COR-L47 (cell line): ENCODE measurements around the gene CALHM6.

Source experiments
- DNase-seq: peaks from one replicate; lab custom pipeline; 2025; lab: John Stamatoyannopoulos, UW

Gene CALHM6

DNA sequence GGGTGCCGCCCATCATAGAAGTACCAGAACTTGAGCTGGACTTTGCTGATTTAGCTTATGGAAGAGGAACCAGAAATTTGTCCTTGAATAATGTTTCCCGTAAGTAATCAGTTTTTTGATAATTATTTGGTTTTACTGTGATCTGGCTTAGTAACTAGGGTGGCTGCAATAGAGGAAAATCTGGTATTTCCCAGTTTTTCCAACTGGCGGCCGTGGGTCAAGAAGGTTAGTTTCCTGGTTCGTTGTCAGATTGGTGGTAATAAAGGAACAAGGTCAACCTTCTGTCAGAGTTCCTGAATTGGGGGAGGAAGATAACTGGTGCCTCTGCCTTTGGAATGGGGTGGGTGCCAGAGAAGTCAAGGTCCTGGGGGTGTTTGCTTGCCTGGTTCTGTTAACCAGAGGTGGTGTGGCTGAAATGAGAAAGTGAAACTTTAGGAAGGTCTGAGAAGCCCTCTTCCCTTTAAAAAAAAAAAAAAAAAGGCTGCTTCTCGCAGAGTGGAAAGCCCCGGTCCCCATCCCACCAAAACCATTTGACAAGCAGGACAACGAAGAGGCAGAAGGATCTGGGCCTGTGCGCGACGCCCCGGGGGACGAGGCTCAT is at the start of gene CALHM6:
Gene CALHM6, plus strand, starts transcription at position 45 of the 601 bp plus-strand sequence. Its CDS starts 555 bp downstream, at position 600.
- no peak for DNase-seq

DNA sequence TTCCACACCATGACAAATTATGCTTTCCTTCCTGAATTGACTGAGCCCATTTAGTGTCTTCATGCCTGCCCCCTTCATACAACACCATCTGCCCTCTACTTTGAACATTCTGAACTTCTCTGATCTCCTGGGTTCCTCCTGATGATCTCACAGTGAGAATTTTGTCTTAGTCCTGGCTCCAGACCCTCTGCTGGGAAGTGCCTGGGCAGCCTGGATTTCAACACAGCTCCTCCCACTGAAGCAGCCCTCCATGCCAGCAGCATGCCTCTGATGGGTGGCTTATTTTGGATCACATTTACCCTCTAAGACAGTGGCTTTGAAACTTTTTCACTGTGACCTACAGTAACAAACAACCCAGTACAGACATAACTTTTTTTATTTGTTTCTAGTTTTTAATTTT is 48.9 kb upstream of the CALHM6 start:
- no peak for DNase-seq

DNA sequence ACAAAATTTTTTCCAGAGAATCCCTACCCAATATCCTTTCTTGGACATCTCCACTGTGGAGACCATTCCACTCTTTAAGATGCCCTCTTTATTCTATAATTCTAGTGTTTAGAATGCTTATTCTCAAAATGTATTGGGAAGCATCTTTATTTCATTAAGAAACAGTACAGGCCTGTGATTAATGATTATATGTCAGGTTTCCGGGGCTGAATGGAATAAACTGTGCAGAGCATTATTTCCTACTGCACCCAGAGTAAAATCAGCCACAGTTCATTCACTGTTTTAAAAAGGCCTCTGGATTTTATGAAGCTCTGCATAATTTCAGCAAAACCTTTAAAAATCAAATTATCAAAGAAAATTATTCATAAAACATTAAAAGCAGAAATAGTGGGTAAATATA is 47.8 kb upstream of the CALHM6 start:
- DNase-seq: no peak

DNA sequence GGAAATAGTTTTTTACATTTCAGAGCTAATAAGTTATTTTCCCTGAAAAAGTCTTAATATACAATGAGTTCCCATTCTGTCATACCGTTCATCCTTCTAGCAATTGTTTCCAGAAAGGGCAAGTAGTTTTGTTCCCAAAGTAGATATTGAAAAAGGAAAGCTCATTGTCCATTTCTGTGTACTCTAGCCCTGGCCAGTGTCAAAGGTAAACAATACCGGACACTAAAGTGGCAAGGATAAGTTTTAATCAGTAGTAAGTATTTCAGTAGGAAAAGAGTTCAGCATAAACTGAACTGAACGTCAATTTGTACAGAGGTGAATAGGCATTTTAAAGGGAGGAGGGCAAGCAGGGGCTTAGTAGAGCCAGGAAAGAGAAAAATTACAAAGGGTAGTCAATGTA is 43.5 kb upstream of the CALHM6 start:
- DNase-seq: no peak

DNA sequence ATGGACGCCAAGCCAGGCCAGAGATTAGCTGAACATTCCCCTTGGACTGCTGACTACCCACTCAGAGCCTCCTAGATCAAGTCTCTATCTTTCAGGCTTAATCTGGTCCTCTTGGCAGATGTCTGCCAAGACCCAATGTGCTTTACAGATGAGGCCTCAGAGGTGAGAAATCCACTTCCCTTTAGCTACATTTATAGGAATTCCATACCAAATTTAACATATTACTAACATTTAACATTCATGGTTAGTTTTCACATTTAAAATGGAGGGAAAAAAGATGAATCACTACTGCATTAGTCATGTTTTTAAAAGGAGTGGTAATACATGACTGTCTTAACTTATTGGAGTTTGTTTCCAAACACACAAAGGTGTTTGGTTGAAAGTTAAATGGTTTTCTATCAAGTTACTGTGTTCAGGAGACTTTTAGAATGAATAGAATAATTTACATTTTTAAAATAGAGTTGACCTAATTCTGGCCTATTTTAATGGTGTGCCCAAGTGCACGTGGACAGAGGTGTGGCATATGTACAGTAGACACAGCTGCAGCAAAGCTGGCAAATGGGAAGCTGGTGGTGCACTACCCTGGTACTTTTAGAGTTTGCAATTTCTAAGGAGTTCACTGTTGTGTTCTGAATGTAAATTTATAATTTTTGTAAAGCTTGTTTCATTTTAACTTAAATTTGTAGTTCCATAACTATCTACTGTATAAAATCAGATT is 41.9 kb upstream of the CALHM6 start:
- no peak for DNase-seq

DNA sequence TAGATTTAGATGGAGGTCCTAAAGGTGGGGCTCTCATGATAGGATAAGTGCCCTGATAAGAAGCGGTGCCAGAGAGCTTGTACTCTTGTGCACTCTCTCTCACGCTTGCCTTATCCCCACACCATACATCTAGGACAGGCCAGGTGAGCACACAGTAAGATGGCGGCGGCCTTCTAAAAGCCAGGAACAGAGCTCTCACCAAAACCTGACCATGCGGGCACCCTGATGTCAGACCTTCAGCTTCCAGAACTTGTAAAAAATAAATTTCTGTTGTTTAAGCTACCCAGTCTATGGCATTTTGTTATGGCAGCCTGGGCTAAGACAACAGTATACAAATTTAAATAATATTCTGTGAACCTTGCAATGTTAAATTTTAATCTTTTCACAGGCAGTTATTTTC is 40.8 kb upstream of the CALHM6 start:
- no peak for DNase-seq

DNA sequence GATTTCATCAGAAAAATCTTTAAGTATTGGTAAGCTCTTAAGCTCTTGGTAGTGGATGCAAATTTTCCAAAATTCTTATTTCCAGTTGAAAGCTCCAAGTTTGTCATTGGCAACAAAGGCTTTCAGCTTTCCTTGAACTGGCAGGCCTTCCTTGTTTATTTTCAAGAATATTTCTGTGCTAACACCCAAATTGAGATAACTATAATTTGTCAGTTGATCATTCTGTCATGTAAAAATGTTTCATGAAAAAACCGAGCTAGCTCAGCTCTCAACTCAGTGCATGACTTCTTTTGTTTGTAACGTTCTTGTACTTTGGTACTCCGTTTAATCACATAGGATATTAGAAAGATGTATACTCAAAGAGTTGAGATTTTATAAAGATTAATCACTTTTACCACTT is 38.9 kb upstream of the CALHM6 start:
- DNase-seq: no peak

DNA sequence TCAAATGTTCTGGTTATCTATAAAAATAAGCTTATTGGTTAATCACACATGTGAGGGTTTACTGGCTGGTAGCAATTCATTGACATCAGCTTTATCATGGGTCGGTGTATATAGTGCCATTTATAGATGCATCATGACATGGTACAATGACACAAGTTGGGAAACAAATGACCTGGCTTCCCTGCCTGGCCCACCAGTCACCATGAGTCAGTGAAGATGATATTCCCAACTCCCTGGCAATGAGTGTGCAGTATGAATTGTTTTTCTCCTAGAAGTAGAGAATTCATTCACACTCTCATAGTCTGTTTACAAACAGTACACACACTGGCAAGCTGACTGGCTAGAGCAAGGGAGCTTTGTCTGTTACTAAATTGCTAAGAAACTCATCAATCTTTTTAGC is 37.2 kb upstream of the CALHM6 start:
- no peak for DNase-seq

DNA sequence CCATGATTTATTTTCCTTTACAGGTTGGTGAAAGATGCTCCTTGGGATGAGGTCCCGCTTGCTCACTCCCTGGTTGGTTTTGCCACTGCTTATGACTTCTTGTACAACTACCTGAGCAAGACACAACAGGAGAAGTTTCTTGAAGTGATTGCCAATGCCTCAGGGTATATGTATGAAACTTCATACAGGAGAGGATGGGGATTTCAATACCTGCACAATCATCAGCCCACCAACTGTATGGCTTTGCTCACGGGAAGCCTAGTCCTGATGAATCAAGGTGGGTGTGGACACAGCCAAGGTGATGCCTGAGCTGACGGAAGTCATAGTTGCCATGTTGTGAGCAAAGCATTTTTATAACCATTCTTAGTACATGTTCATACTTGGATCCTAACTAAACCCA is 34.6 kb upstream of the CALHM6 start:
- no peak for DNase-seq

DNA sequence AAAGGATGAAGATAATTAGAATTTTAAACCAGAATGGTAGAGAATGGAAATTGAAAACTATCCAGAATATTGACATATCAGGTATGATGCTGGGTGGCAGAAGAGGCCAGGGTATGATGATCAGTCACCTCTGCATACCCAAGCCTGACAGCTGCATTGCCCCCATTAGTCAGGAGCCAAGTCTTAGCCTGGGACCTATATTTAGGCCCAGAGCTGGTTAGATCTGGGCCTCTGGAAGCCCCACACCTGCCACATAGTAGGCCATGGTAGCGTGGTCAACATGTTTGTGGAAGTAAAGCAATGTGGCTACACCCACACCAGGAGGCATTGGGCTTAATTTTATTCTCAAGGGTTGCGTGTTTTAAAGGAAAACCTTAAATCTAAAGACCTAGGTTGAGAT is 32.1 kb upstream of the CALHM6 start:
- DNase-seq: no peak

DNA sequence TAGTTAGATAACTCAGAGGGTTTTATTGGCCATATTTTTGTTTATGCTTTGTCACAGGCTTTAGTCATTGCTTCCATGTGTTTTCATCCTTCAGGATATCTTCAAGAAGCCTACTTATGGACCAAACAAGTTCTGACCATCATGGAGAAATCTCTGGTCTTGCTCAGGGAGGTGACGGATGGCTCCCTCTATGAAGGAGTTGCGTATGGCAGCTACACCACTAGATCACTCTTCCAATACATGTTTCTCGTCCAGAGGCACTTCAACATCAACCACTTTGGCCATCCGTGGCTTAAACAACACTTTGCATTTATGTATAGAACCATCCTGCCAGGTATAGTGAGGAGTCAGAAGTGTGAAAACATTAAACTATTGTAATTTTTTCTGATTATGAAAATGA is 30.3 kb upstream of the CALHM6 start:
- DNase-seq: no peak

DNA sequence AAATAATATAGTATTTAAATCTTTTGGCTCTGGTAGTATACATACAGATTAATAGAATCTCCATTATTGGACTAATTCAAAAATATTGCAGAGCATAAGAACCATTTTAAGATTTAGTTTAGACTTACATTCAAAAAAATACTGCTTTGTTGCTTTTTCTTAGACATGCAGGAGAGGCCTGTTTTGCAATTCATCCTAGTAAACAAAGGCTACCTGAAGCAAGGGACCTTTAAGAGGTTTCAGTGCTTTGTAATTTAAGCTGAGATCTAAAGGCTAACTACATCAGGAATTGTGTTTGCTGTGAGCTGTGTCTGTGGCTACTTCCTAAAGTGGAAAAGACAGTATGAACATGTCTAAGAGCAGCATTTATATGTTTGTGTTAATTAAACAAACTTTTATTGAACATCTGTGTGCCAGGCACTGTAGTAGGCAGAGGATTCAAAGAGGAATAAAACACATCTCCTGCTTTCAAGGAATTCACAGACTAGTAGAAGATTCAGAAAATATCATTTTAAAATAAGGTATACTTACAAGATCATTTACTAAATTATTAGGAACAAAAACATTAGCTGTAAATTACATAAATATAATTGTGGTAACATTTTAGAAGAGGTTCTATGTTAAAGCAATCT is 29.1 kb upstream of the CALHM6 start:
- DNase-seq: no peak

DNA sequence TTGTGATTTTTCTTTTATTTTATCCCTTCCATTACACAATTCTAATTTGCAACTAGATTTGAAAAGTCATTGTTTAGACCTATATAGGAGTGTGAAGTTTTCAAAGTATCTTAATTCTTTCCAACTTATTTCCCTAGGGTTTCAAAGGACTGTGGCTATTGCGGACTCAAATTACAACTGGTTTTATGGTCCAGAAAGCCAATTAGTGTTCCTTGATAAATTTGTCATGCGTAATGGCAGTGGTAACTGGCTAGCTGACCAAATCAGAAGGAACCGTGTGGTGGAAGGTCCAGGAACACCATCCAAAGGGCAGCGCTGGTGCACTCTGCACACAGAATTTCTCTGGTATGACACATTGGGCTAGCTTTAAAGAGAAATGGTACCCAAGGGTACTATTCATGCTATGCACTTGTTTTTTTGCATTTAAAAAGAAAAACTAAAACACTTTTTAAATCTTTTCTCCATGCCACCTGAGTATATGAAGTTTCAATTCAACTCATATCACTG is 27.9 kb upstream of the CALHM6 start:
- no peak for DNase-seq

DNA sequence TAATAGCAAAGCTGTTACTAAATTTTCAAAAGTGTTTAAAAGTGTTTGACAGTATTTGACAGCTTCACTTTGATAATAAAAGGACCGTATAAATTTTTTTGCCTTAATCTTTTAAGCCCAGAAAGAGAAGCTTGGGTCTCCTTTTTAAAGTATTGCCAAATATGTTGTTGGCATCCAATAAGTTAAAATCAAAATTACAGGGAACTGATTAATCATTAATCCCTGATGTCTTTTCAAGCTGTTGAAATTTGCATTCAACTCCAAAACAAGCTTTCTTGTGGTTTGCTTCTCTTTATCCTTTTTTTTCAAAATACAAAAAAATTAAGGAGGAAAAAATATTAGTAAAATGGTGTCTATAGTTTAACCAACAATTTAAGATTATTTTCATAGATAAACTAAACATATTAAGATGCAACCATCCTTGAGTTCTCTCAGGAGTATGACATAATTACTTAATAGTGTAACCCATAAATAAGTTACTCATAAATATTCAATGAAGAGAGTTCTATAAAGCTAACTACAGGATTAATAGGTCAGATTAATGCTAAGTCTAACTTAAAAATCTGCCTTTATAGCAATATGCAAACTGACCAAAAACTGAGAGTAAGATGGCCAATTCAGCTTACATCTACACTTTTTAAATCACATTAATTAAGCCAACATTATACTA is 27.0 kb upstream of the CALHM6 start:
- DNase-seq: no peak

DNA sequence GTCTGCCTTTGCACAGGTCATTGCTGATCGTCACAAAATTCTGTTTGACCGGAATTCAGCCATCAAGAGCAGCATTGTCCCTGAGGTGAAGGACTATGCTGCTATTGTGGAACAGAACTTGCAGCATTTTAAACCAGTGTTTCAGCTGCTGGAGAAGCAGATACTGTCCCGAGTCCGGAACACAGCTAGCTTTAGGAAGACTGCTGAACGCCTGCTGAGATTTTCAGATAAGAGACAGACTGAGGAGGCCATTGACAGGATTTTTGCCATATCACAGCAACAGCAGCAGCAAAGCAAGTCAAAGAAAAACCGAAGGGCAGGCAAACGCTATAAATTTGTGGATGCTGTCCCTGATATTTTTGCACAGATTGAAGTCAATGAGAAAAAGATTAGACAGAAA is 24.6 kb upstream of the CALHM6 start:
- DNase-seq: no peak

DNA sequence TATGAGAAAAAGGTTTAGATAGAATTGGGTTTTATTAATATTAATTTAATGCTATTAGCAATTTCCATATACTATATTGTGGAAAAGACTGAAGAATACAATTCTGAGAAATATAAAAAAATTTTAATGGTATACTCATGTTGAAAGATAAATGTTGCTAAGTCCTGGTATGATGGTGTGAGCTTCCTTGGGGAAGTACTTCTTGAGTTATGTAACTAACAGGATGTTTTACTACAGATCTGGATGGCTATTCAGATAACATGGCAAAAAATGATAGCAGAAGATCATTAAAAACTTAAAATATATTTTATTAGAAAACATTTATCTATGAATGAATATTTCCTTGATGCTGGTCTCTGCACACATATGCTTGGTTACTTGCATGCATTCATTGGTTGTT is 23.5 kb upstream of the CALHM6 start:
- no peak for DNase-seq

DNA sequence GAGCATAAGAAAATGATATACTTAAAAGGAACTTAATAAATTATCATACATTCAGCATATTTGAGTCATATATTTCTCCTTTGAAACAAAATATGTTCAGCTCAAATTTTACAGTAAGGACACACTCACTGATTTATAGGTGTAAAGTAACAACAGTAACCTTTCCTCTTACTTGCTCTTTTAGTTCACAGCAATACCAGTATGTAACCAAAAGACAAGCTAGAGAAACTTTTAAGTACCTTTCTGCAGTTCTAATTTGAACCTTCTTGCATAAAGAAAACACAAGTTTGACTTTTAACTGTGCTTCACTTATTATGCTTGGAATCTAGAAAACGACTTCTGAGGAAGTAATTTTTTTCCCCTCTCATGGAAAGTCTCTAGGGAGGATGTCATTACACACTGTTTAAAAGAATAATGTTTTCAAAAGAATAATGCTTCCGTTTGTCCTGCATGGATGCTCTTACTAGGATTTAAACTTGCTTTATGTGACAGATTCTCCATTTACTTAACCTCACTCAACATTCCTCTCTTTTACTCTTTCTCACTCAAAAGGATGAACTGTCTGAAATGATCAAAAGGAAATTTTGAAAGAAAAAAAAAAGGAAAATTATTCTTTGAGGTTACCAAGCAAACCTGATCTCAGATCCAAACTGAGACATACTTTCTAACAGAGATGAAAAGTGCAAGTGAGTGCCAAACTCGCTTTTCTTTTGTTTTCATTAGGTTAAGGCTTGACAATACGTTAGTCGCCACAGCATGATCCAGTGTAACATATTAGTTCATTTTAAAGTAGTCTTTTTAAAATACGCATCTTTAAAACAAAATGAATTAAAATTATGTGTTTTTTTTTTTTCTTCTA is 22.4 kb upstream of the CALHM6 start:
- no peak for DNase-seq

DNA sequence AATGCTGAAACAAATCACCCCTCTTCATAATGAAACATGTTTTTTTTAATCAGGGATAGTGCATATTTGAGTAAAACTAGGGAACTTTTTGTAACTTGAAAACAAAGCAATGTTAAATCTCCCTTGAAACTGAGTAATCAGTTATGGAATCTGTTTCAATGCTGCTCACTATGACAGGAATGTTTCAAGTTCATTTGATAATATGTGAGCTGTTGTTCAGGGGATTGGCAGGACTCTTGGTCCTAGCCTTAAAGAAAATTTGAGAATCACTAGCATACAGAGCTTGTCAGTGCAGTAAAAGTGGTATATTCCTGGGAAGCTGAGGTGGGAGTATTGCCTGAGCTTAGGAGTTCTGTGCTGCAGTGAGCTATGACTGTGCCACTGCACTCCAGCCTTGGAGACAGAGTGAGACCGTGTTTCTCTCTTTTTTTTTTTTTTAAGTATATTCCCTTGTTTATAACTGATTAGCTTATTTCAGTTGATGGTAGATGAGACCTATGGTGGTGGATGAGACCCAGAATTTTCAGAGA is 21.6 kb upstream of the CALHM6 start:
- DNase-seq: no peak

DNA sequence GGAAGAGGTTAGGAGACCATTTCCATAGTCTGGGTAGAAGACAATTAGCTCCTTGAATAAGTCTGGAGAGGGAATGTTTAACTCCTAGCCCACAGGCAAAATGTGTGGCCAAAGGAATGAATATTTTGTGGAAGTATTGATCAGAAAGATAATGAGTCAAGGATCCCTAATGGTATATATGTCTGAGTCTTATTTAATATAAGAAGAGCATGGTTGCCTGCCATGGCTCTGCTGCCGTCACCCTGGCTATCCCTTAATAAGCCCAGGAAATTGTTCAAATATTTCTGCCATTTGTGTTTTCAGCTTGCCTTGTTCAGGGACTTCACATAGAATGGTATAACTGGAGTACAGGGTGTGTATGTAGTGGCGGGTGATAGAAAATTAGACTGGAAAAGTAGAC is 18.1 kb upstream of the CALHM6 start:
- no peak for DNase-seq

DNA sequence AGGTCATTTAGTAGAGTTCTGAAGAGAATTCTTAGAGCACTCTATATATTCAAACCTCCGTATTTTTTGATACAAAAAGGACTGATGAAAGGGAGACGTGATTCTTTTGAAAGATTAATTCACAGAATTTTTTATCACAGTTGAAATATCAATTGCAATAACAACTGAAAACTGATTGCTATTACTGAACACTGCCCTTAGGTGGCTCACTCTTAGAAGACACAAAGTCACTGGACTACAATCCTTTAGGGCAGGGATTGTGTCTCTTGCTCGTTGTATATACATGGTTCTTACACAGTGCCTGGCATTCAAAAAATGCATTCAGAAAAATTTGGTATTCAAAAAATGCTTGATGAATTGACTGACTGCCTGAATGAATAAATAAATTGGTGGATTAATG is 17.1 kb upstream of the CALHM6 start:
- DNase-seq: no peak

DNA sequence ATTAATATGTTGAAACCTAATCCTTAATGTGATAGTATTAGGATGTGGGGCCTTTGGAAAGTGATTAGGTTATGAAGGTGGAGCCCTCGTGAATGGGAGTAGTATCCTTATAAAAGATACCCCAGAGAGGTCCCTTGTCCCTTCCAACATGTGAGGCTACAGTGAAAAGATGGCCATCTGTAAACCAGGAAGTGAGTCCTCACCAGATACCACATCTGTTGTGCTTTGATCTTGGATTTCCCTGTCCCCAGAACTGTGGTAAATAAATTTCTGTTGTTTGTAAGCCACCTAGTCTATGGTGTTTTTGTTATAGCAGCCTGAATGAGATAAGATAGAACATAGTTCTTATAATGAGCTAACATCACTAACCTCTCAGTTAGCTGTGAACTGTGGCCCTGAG is 16.6 kb upstream of the CALHM6 start:
- no peak for DNase-seq

DNA sequence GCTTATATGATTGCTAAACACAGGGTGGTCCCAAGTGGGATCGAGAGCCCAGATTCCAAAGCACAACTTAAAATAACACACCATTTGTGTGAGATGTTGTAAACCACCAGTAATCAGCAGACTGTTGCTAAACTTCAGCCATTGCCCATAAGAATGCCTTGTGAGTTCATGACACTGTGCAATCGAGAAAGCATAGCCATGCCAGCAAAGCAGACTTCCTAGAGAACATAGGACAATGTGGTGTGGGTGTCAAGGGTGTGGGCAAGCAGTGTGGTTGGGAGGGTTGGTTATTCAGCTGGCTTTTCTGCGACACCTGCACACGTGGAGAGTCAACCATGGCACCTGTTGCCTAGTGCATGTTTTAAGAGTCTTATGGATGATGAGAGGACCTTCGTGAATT is 16.1 kb upstream of the CALHM6 start:
- DNase-seq: no peak
